Fibroblast of pulmonary artery (primary cell): ENCODE measurements around the gene GDI2.

ENCODE experiments used
- DNase-seq: peaks from one replicate; pipeline ENCODE4 v3.0.0-alpha.2; 2010; ENCODE audit warnings: low read depth
- H3K4me3 ChIP-seq: replicated peaks from 2 replicates; pipeline ENCODE4 v1.5.1; 2011; ENCODE audit warnings: low read depth, mild to moderate bottlenecking, control low read depth, low read length, moderate library complexity
- TF ChIP-seq, protein P1 (sequence below): IDR thresholded peaks from 2 replicates; pipeline ENCODE4 v1.5.1; 2011; ENCODE audit warnings: mild to moderate bottlenecking, control low read depth, low read length, inconsistent platforms; ENCODE audit errors: missing control alignments

GDI2 gene

GRCh38 chr10:5742116-5742515 is 71.1 kb downstream of the GDI2 start:
- H3K4me3 ChIP-seq = no peak overlapping the region
- no peak for DNase-seq
- TF ChIP-seq, protein P1, sequence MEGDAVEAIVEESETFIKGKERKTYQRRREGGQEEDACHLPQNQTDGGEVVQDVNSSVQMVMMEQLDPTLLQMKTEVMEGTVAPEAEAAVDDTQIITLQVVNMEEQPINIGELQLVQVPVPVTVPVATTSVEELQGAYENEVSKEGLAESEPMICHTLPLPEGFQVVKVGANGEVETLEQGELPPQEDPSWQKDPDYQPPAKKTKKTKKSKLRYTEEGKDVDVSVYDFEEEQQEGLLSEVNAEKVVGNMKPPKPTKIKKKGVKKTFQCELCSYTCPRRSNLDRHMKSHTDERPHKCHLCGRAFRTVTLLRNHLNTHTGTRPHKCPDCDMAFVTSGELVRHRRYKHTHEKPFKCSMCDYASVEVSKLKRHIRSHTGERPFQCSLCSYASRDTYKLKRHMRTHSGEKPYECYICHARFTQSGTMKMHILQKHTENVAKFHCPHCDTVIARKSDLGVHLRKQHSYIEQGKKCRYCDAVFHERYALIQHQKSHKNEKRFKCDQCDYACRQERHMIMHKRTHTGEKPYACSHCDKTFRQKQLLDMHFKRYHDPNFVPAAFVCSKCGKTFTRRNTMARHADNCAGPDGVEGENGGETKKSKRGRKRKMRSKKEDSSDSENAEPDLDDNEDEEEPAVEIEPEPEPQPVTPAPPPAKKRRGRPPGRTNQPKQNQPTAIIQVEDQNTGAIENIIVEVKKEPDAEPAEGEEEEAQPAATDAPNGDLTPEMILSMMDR = no peak

- no peak overlapping the region for H3K4me3 ChIP-seq
These were observed 72.0 kb downstream of the GDI2 start for GRCh38 chr10:5741276-5741675.

GRCh38 chr10:5738427-5738826 is 74.8 kb downstream of the GDI2 start:
- TF ChIP-seq, protein P1 = no peak
- no peak for DNase-seq
- no peak overlapping the region for H3K4me3 ChIP-seq

More at GRCh38 chr10:5741276-5741675, 72.0 kb downstream of the GDI2 start:
- DNase-seq = no peak
- TF ChIP-seq, protein P1 = no peak

DNA sequence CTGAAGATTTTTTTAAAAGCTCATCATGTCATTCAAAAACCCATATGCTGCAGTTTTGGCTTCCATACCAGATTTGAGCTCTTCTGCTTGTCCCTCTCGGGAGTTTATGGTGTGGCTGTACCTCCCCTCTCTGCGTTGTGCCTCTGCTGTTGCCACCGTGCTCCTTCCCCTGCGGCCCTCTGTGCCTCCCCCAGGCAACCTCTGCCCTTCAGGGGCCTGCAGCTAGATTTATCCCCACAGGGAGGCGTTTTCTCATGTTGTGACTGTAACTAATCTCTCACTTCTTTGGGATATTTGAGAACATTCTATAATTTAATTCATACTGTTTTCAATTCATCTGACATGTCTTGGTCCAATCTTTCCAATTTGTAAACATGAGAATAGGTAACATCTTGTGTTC is 75.9 kb downstream of the GDI2 start:
- no peak overlapping the region for H3K4me3 ChIP-seq
- no peak for DNase-seq
- TF ChIP-seq, protein P1 = peak; percentile 6

GRCh38 chr10:5736591-5736990 is 76.6 kb downstream of the GDI2 start:
- H3K4me3 ChIP-seq = no peak overlapping the region
- TF ChIP-seq, protein P1 = no peak
- DNase-seq = no peak

- H3K4me3 ChIP-seq = no peak overlapping the region
- no peak for DNase-seq
- TF ChIP-seq, protein P1 = no peak
These were observed 78.1 kb downstream of the GDI2 start for GRCh38 chr10:5735119-5735518.

DNA sequence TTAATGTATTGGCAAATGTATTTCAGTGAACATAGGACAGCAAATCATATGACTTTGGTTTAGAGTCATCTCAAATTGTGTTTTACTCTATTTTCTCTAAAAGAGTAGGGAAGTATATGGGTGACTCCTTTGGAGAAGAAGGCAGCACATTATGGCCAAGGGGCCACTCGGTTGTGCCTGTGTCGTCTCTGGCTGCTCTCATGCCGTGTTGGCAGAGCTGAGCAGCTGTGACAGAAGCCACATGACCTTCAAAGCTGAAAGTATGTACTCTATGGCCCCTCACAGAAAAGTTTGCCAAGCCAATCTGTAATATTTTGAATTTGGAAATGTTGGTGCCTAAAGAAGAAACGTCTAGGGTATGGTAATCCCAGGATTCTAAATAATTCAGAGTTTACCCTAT is 81.1 kb downstream of the GDI2 start:
- DNase-seq = no peak
- TF ChIP-seq, protein P1 = no peak
- H3K4me3 ChIP-seq = no peak overlapping the region
